Transverse colon (tissue), 3 donors: ENCODE results near the gene HMCN1.

Experiments used
- CTCF ChIP-seq, 5 experiments: fragments of 200-600 bp in 3 of 5; fragments of 450-650 bp in 2 of 5; sonication (generic) in 3 of 5; IDR thresholded peaks; 1 replicate in 2 of 5; 2 replicates in 3 of 5; pipeline ENCODE4 v1.5.1; 2016 to 2017; ENCODE audit warnings: antibody characterized with exemption in 5 of 5, inconsistent platforms in 3 of 5, mild to moderate bottlenecking in 2 of 5, moderate library complexity in 1 of 5
- EP300 ChIP-seq: sonication (generic); formaldehyde crosslinking; IDR thresholded peaks from one replicate; pipeline ENCODE4 v1.6.1; 2017; ENCODE audit warnings: antibody characterized with exemption, low read depth

- TF ChIP-seq CTCF (IDR thresholded peaks at IDR 0.05): no peak
- TF ChIP-seq EP300: no peak
Measured at GRCh38 chr1:186027621-186028020, 293.4 kb downstream of the HMCN1 start.
